ENCODE data around the gene ADAM22.

Gene ADAM22

DNA sequence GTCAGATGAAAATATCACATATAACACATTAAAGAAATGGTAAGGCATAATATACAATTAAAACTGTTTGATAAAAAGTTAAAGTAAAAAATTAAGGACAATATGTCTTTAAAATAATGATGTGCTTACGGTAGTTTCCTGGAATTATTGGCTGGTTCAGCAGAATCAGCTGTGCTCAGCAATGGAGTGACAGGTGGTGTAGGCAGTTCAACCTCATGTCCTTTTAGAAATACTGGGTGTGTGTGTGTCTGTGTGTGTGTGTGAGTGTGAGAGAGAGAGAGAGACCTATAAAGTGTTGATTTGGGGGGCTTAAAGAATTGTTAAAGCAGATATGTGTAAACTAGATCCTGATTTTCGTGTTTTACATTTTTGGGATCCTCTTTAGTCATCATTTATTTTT lies 141.2 kb downstream of the ADAM22 start:
- Histone ChIP-seq H2AFZ (ENCODE audit: low read depth, low read length, severe bottlenecking) (no peak overlapping the region), H3K36me3 (ENCODE audit: low read length) (peaks cover 5% of the 10 kb centered on the region; the same call in 1 of the 2 replicates), H4K20me1 (ENCODE audit: low read depth, low read length) (no peaks in the 10 kb centered on the region), H3K27me3 (ENCODE audit: low read length) (no peaks in the 10 kb centered on the region), H3K9ac (ENCODE audit: low read length) (no peak overlapping the region), H3K4me2 (ENCODE audit: low read depth, low read length, poor library complexity, severe bottlenecking) (no peak overlapping the region), H3K79me2 (ENCODE audit: insufficient read depth, low read length) (no peaks in the 10 kb centered on the region), H3K9me2 (replicated peaks; ENCODE audit: insufficient read depth, low read length) (no peaks in the 10 kb centered on the region), H3K9me3 (ENCODE audit: insufficient read depth, low read length) (no peaks in the 10 kb centered on the region), H3F3A (ENCODE audit: insufficient read depth) (no peaks in the 10 kb centered on the region), H3K4me3 (ENCODE audit: insufficient read depth, low read length, poor library complexity, severe bottlenecking) (no peak overlapping the region), H3K27ac (ENCODE audit: low read depth, low read length) (no peak overlapping the region)
- TF ChIP-seq, protein P1, sequence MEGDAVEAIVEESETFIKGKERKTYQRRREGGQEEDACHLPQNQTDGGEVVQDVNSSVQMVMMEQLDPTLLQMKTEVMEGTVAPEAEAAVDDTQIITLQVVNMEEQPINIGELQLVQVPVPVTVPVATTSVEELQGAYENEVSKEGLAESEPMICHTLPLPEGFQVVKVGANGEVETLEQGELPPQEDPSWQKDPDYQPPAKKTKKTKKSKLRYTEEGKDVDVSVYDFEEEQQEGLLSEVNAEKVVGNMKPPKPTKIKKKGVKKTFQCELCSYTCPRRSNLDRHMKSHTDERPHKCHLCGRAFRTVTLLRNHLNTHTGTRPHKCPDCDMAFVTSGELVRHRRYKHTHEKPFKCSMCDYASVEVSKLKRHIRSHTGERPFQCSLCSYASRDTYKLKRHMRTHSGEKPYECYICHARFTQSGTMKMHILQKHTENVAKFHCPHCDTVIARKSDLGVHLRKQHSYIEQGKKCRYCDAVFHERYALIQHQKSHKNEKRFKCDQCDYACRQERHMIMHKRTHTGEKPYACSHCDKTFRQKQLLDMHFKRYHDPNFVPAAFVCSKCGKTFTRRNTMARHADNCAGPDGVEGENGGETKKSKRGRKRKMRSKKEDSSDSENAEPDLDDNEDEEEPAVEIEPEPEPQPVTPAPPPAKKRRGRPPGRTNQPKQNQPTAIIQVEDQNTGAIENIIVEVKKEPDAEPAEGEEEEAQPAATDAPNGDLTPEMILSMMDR (IDR thresholded peaks at IDR 0.05; ENCODE audit: insufficient read depth, low read length, poor library complexity, severe bottlenecking) = no peak
- TF ChIP-seq EZH2phosphoT487 (conservative IDR thresholded peaks at IDR 0.05; ENCODE audit: low read length) = no peak

DNA sequence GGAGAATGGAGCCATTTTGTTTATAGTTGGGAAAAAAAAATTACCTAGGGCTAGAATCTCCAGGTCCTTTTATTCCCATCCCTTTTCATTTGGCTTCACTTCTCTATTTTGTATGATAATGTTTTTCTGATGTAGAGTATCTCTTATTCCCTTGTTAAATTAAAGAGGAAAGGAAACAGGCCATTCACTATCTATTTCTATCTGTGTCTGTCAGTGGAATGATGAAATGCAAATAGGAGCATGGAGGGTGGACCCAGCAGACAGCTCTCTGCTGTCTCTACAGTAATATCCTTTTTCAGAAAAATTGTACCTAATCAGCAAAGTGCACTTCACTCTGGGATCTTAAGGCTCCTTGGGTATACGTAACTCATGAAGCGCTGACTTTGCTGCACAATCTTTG lies 149.8 kb downstream of the ADAM22 start:
- Histone ChIP-seq H3K27me3 (ENCODE audit: low read length) (no peaks in the 10 kb centered on the region), H3K4me2 (ENCODE audit: low read depth, low read length, poor library complexity, severe bottlenecking) (no peak overlapping the region), H2AFZ (ENCODE audit: low read depth, low read length, severe bottlenecking) (no peak overlapping the region), H3K9ac (ENCODE audit: low read length) (no peak overlapping the region), H3K27ac (ENCODE audit: low read depth, low read length) (no peak overlapping the region), H3K4me3 (ENCODE audit: insufficient read depth, low read length, poor library complexity, severe bottlenecking) (no peak overlapping the region), H3K9me3 (ENCODE audit: insufficient read depth, low read length) (no peaks in the 10 kb centered on the region), H3K36me3 (ENCODE audit: low read length) (no peaks in the 10 kb centered on the region), H4K20me1 (ENCODE audit: low read depth, low read length) (peaks cover 6% of the 10 kb centered on the region; the same call in 1 of the 2 replicates), H3F3A (ENCODE audit: insufficient read depth) (no peaks in the 10 kb centered on the region), H3K9me2 (replicated peaks; ENCODE audit: insufficient read depth, low read length) (no peaks in the 10 kb centered on the region), H3K79me2 (ENCODE audit: insufficient read depth, low read length) (no peaks in the 10 kb centered on the region)
- no peak for TF ChIP-seq EZH2phosphoT487 (conservative IDR thresholded peaks at IDR 0.05; ENCODE audit: low read length)
- TF ChIP-seq, protein P1 (IDR thresholded peaks at IDR 0.05; ENCODE audit: insufficient read depth, low read length, poor library complexity, severe bottlenecking) = no peak

DNA sequence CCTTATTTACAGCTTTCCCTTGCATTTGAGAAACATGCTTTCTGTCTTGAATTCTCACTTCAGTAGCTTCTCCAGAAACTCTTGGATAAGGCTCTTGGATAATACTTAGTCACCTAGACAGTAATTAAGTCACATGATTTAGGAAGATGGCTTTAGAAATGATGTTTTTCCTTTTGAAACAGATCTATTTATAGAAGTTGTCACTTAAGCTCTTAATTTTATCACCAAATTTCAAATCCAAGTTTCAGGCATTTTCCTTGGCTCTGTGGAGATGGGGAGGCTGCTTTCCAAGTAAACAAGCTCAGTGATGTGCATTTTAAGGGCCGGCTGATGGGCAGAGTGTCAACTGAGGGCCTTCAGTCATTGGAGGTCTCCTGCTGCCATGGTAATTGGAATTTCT lies 155.5 kb downstream of the ADAM22 start:
- H3K4me2 ChIP-seq (ENCODE audit: low read depth, low read length, poor library complexity, severe bottlenecking) = no peak overlapping the region
- H3K27me3 ChIP-seq (ENCODE audit: low read length) = no peaks in the 10 kb centered on the region
- H3K27ac ChIP-seq (ENCODE audit: low read depth, low read length) = no peak overlapping the region
- TF ChIP-seq, protein P1 (IDR thresholded peaks at IDR 0.05; ENCODE audit: insufficient read depth, low read length, poor library complexity, severe bottlenecking) = no peak
- H4K20me1 ChIP-seq (ENCODE audit: low read depth, low read length) = peaks cover 6% of the 10 kb centered on the region; the same call in 1 of the 2 replicates
- H3K9ac ChIP-seq (ENCODE audit: low read length) = no peak overlapping the region
- H3K9me2 ChIP-seq (replicated peaks; ENCODE audit: insufficient read depth, low read length) = no peaks in the 10 kb centered on the region
- H3K9me3 ChIP-seq (ENCODE audit: insufficient read depth, low read length) = no peaks in the 10 kb centered on the region
- no peak overlapping the region for H2AFZ ChIP-seq (ENCODE audit: low read depth, low read length, severe bottlenecking)
- H3F3A ChIP-seq (ENCODE audit: insufficient read depth) = no peaks in the 10 kb centered on the region
- no peak overlapping the region for H3K4me3 ChIP-seq (ENCODE audit: insufficient read depth, low read length, poor library complexity, severe bottlenecking)
- no peaks in the 10 kb centered on the region for H3K79me2 ChIP-seq (ENCODE audit: insufficient read depth, low read length)
- H3K36me3 ChIP-seq (ENCODE audit: low read length) = no peaks in the 10 kb centered on the region
